ENCODE measurements around the gene MGAT4A.

DNA sequence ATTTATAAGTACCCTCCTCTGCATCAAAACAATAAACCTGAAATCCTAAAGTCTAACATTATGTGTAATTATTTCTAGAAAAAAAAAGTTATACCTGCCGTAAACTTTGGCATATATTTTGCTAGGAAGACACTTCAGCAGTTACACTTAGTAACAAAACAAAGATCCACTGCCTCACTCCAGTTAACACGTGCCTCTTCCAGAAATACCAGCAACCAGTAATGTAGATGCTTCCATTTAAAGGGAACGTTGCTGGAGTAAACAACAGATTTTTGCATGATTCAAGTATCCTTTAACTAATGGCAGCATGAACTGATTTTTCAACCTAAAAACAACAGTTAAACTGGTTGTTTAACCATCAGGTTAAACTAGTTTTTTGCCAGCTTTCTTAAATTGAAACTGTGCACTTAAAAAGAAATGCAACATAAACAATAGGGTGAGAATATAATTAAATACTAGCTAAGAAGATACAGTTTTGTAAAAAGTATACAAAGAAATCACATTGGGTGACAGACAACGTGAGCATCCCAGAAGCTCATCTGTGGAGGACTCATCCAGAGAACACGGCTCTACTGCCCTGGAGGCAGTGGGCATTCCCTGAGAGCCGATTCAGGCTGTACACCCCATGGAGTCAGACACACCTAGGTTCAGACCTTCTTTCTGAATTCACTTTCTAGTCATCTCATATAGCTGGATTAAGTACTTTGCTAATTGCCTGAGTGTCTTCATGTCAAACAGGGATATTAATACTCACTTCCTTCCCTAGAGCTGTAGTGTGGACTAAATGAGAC is 22.3 kb downstream of the MGAT4A start:
- TF ChIP-seq POLR2A (IDR thresholded peaks at IDR 0.05): no peak
- TF ChIP-seq, protein P1, sequence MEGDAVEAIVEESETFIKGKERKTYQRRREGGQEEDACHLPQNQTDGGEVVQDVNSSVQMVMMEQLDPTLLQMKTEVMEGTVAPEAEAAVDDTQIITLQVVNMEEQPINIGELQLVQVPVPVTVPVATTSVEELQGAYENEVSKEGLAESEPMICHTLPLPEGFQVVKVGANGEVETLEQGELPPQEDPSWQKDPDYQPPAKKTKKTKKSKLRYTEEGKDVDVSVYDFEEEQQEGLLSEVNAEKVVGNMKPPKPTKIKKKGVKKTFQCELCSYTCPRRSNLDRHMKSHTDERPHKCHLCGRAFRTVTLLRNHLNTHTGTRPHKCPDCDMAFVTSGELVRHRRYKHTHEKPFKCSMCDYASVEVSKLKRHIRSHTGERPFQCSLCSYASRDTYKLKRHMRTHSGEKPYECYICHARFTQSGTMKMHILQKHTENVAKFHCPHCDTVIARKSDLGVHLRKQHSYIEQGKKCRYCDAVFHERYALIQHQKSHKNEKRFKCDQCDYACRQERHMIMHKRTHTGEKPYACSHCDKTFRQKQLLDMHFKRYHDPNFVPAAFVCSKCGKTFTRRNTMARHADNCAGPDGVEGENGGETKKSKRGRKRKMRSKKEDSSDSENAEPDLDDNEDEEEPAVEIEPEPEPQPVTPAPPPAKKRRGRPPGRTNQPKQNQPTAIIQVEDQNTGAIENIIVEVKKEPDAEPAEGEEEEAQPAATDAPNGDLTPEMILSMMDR (IDR thresholded peaks at IDR 0.05): no peak

Measured in esophagus squamous epithelium (tissue), 4 donors.